Trophoblast cell (in vitro differentiated cells and primary cell): ENCODE results near the gene LPCAT1.

Experiments used
- DNase-seq, 2 donors: peaks; one replicate each; pipeline ENCODE4 v3.0.0-alpha.2; 2016
- H2AFZ ChIP-seq: 2 replicates; pipeline ENCODE4 v1.6.1; 2013; ENCODE audit warnings: low read length, moderate library complexity, mild to moderate bottlenecking; ENCODE audit not compliant: insufficient read depth, poor library complexity
- H2AK5ac ChIP-seq: 2 replicates; pipeline ENCODE4 v1.6.1; 2013; ENCODE audit warnings: mild to moderate bottlenecking, low read length
- H2BK120ac ChIP-seq: 2 replicates; pipeline ENCODE4 v1.6.1; 2013; ENCODE audit warnings: low read length, mild to moderate bottlenecking, moderate library complexity; ENCODE audit not compliant: insufficient read depth, poor library complexity
- H2BK12ac ChIP-seq: 2 replicates; pipeline ENCODE4 v1.6.1; 2013; ENCODE audit warnings: mild to moderate bottlenecking, low read length, moderate library complexity
- H2BK5ac ChIP-seq: 2 replicates; pipeline ENCODE4 v1.6.1; 2013; ENCODE audit warnings: low read length, low read depth, moderate library complexity, mild to moderate bottlenecking; ENCODE audit not compliant: poor library complexity
- H3K14ac ChIP-seq: 2 replicates; pipeline ENCODE4 v1.6.1; 2013; ENCODE audit warnings: mild to moderate bottlenecking, low read length
- H3K18ac ChIP-seq: 2 replicates; pipeline ENCODE4 v1.6.1; 2013; ENCODE audit warnings: mild to moderate bottlenecking, low read length
- H3K23ac ChIP-seq: 2 replicates; pipeline ENCODE4 v1.6.1; 2013; ENCODE audit warnings: low read length
- H3K27ac ChIP-seq: 2 replicates; pipeline ENCODE4 v1.5.1; 2013; ENCODE audit warnings: low read depth, mild to moderate bottlenecking, inconsistent platforms, low read length, moderate library complexity
- H3K27me3 ChIP-seq: 2 replicates; pipeline ENCODE4 v1.6.1; 2013; ENCODE audit warnings: inconsistent platforms, mild to moderate bottlenecking, low read length, moderate library complexity; ENCODE audit not compliant: insufficient read depth
- H3K36me3 ChIP-seq, 2 experiments: 1 replicate in 1 of 2; 2 replicates in 1 of 2; pipeline ENCODE4 v1.6.1; 2013; ENCODE audit warnings: low read length in 2 of 2, mild to moderate bottlenecking in 2 of 2, moderate library complexity in 1 of 2; ENCODE audit not compliant: insufficient read depth in 2 of 2, control insufficient read depth in 1 of 2
- H3K4ac ChIP-seq: 2 replicates; pipeline ENCODE4 v1.6.1; 2013; ENCODE audit warnings: low read depth, mild to moderate bottlenecking, low read length, moderate library complexity
- H3K4me1 ChIP-seq, 2 experiments: 1 replicate in 1 of 2; 2 replicates in 1 of 2; pipeline ENCODE4 v1.6.1; 2013; ENCODE audit warnings: low read length in 2 of 2, mild to moderate bottlenecking in 2 of 2, moderate library complexity in 1 of 2; ENCODE audit not compliant: insufficient read depth in 2 of 2, control insufficient read depth in 1 of 2
- H3K4me2 ChIP-seq: 2 replicates; pipeline ENCODE4 v1.6.1; 2013; ENCODE audit warnings: inconsistent platforms, mild to moderate bottlenecking, low read length, moderate library complexity
- H3K4me3 ChIP-seq: 2 replicates; pipeline ENCODE4 v1.5.1; 2013; ENCODE audit warnings: mild to moderate bottlenecking, low read depth, low read length, inconsistent platforms
- H3K79me1 ChIP-seq: one replicate; pipeline ENCODE4 v1.6.1; 2013; ENCODE audit warnings: low read length
- H3K79me2 ChIP-seq: 2 replicates; pipeline ENCODE4 v1.6.1; 2013; ENCODE audit warnings: low read length, mild to moderate bottlenecking; ENCODE audit not compliant: control insufficient read depth, insufficient read depth, poor library complexity
- H3K9ac ChIP-seq: 2 replicates; pipeline ENCODE4 v1.6.1; 2013; ENCODE audit warnings: mild to moderate bottlenecking, low read length
- H3K9me3 ChIP-seq: 2 replicates; pipeline ENCODE4 v1.6.1; 2013; ENCODE audit warnings: low read depth, mild to moderate bottlenecking, control low read depth, inconsistent platforms, low read length; ENCODE audit not compliant: insufficient read depth
- H4K12ac ChIP-seq: 2 replicates; pipeline ENCODE4 v1.6.1; 2013; ENCODE audit warnings: low read depth, mild to moderate bottlenecking, low read length, moderate library complexity
- H4K8ac ChIP-seq: 2 replicates; pipeline ENCODE4 v1.6.1; 2013; ENCODE audit warnings: low read depth, mild to moderate bottlenecking, low read length, moderate library complexity
- H4K91ac ChIP-seq: one replicate; pipeline ENCODE4 v1.6.1; 2013; ENCODE audit warnings: low read depth, mild to moderate bottlenecking, low read length, moderate library complexity
- WGBS: extraction: QIAGEN DNeasy Blood & Tissue Kit; methylation state at CpG from one replicate; pipeline ENCODE4 v1.1.7; 2013; ENCODE audit warnings: missing lambda C conversion rate; ENCODE audit not compliant: insufficient read length, insufficient coverage; ENCODE audit errors: extremely low coverage; 5-methylcytosine and 5-hydroxymethylcytosine counted together

The LPCAT1 gene

GRCh38 chr5:1480806-1481205 lies 43.0 kb downstream of the LPCAT1 start:
- H2BK5ac ChIP-seq: no peak overlapping the region
- H2AK5ac ChIP-seq: no peak overlapping the region
- no peak overlapping the region for H4K12ac ChIP-seq
- H3K79me2 ChIP-seq: no peaks in the 10 kb centered on the region
- no peak overlapping the region for H4K91ac ChIP-seq
- H3K79me1 ChIP-seq: no peaks in the 10 kb centered on the region
- H3K9me3 ChIP-seq: no peaks in the 10 kb centered on the region
- WGBS: no CpG with 5 or more reads among the region's 12 CpGs
- no peaks in the 10 kb centered on the region for H3K4me1 ChIP-seq
- H3K4me2 ChIP-seq: no peak overlapping the region
- H3K36me3 ChIP-seq: peaks cover 73 to 84% of the 10 kb centered on the region in 2 experiments
- H3K27me3 ChIP-seq: no peaks in the 10 kb centered on the region
- H4K8ac ChIP-seq: no peak overlapping the region
- no peak overlapping the region for H2BK120ac ChIP-seq
- H3K4ac ChIP-seq: no peak overlapping the region
- no peak overlapping the region for H2BK12ac ChIP-seq
- no peak overlapping the region for H3K27ac ChIP-seq
- H2AFZ ChIP-seq: no peak overlapping the region
- H3K23ac ChIP-seq: no peak overlapping the region
- H3K14ac ChIP-seq: no peak overlapping the region
- H3K9ac ChIP-seq: no peak overlapping the region
- no peak for DNase-seq
- H3K4me3 ChIP-seq: no peak overlapping the region
- H3K18ac ChIP-seq: no peak overlapping the region

DNA sequence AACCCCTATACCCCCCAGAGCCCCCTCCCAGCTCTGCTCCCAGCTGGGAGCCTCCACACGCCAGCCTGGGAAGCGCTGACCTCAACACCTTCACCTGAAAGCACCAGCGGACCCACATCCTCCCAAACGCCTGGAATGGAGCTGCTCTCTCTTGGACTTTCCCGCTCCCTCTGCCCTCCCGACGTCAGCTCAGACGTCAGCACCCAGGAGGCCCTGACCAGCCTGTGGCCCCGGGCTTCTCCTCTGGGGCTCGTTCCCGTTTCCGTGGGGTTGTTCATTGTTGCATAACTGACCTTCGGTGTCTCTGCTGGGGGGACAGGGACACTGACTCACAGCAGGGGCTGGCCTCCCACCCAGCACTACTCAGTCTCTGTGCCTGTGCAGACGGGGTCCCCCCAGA lies 43.5 kb downstream of the LPCAT1 start:
- Histone ChIP-seq H4K8ac (no peak overlapping the region), H3K79me1 (no peaks in the 10 kb centered on the region), H3K23ac (no peak overlapping the region), H3K4ac (no peak overlapping the region), H3K9me3 (no peaks in the 10 kb centered on the region), H3K27ac (no peak overlapping the region), H2BK120ac (no peak overlapping the region), H3K14ac (no peak overlapping the region), H3K4me1 (no peaks in the 10 kb centered on the region), H2BK5ac (no peak overlapping the region), H3K4me2 (no peak overlapping the region), H3K79me2 (no peaks in the 10 kb centered on the region), H3K18ac (no peak overlapping the region), H3K9ac (no peak overlapping the region), H3K36me3 (peaks cover 73 to 84% of the 10 kb centered on the region in 2 experiments), H4K91ac (no peak overlapping the region), H2AK5ac (no peak overlapping the region), H2BK12ac (no peak overlapping the region), H3K4me3 (no peak overlapping the region), H2AFZ (no peak overlapping the region), H3K27me3 (no peaks in the 10 kb centered on the region), H4K12ac (no peak overlapping the region)
- peak; percentile 89 to 92 for DNase-seq
- no CpG with 5 or more reads among the region's 14 CpGs for WGBS

GRCh38 chr5:1479581-1480188 lies 44.1 kb downstream of the LPCAT1 start:
- H3K4me3 ChIP-seq: no peak overlapping the region
- no peak overlapping the region for H3K9ac ChIP-seq
- no peak overlapping the region for H2BK5ac ChIP-seq
- peak; percentile 60 to 64 for DNase-seq
- H3K79me2 ChIP-seq: no peaks in the 10 kb centered on the region
- H3K23ac ChIP-seq: no peak overlapping the region
- H3K9me3 ChIP-seq: peaks cover 2% of the 10 kb centered on the region
- no peak overlapping the region for H3K27ac ChIP-seq
- H2AK5ac ChIP-seq: no peak overlapping the region
- H2BK12ac ChIP-seq: no peak overlapping the region
- no peak overlapping the region for H3K18ac ChIP-seq
- H3K27me3 ChIP-seq: no peaks in the 10 kb centered on the region
- no peak overlapping the region for H4K8ac ChIP-seq
- H2BK120ac ChIP-seq: no peak overlapping the region
- H4K91ac ChIP-seq: peak overlapping the region; percentile 1
- WGBS: no CpG with 5 or more reads among the region's 21 CpGs
- no peak overlapping the region for H4K12ac ChIP-seq
- H3K36me3 ChIP-seq: peaks cover 73 to 84% of the 10 kb centered on the region in 2 experiments
- no peak overlapping the region for H2AFZ ChIP-seq
- no peaks in the 10 kb centered on the region for H3K79me1 ChIP-seq
- no peak overlapping the region for H3K4me2 ChIP-seq
- H3K4me1 ChIP-seq: no peaks in the 10 kb centered on the region
- no peak overlapping the region for H3K4ac ChIP-seq
- no peak overlapping the region for H3K14ac ChIP-seq

DNA sequence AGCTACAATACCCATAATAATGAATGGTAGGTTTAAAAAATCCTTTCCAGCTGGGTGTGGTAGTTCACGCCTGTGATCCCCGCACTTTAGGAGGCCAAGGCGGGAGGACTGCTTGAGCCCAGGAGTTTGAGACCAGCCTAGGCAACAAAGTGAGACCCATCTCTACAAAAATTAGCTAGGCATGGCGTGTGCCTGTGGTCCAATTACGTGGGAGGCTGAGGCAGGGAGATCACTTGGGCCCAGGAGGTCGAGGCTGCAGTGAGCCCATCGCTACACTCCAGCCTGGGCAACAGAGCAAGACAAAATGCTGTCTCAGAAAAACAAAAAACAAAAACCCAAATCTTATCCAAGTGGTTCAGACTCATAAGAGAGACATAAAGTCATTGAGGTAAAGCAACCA lies 44.7 kb downstream of the LPCAT1 start:
- Histone ChIP-seq H4K91ac (no peak overlapping the region), H3K4me3 (no peak overlapping the region), H3K23ac (no peak overlapping the region), H2BK12ac (no peak overlapping the region), H3K79me2 (no peaks in the 10 kb centered on the region), H2AFZ (no peak overlapping the region), H3K4me2 (no peak overlapping the region), H3K36me3 (peaks cover 76 to 85% of the 10 kb centered on the region in 2 experiments), H3K27ac (no peak overlapping the region), H3K27me3 (no peaks in the 10 kb centered on the region), H2BK5ac (no peak overlapping the region), H3K9me3 (peaks cover 2% of the 10 kb centered on the region), H3K4me1 (no peaks in the 10 kb centered on the region), H4K8ac (no peak overlapping the region), H3K4ac (no peak overlapping the region), H3K9ac (no peak overlapping the region), H2BK120ac (no peak overlapping the region), H4K12ac (no peak overlapping the region), H3K79me1 (no peaks in the 10 kb centered on the region), H3K18ac (no peak overlapping the region), H3K14ac (no peak overlapping the region), H2AK5ac (no peak overlapping the region)
- no peak for DNase-seq
- no CpG with 5 or more reads among the region's 7 CpGs for WGBS
